HG03175 (cell line): ENCODE results near the gene TUBGCP2.

Source experiments
- ATAC-seq: cut with Tn5 transposase; IDR thresholded peaks from one replicate; pipeline ENCODE4 v1.9.1; 2021; ENCODE audit warnings: mild to moderate bottlenecking, moderate library complexity; ENCODE audit not compliant: unreplicated experiment

The TUBGCP2 gene

DNA sequence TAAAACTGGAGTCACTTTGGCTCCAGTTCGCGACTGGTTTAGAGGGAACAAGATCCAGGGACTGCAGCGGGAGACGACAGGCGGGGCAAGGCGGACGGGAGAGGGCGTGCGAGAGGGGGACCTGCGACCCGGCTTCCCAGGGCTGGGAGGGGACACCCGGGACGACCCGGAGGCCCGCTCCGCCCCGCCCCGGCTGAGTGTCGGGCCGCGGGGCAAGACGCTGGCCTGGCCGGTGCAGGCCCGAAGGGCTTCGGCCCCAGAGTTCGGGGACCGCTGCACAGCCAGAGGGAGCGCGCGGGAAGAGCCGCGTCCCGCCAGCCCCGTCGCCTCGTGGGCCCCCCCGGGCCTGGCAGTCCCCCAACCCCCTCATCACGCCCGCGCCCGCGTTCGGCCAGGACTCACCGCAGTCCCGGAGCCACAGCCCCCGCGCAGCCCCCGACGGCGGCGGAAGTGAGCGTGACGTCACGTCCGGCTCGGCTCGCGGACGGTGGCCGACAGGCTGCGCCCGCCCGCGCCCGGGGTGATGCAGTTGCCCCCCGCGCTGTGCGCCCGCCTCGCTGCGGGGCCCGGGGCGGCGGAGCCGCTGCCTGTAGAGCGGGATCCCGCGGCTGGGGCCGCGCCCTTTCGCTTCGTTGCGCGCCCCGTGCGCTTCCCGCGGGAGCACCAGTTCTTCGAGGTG, at the start of gene TUBGCP2, which contains the start of gene ZNF511:
TSS of gene TUBGCP2 (minus strand) at position 452 of the 679 bp plus-strand sequence. CDS start 5,931 bp downstream, outside the sequence.
TSS of gene ZNF511 (plus strand) at position 494 of the 679 bp plus-strand sequence. CDS start at position 524, 30 bp downstream.
- ATAC-seq: peak; percentile 78

DNA sequence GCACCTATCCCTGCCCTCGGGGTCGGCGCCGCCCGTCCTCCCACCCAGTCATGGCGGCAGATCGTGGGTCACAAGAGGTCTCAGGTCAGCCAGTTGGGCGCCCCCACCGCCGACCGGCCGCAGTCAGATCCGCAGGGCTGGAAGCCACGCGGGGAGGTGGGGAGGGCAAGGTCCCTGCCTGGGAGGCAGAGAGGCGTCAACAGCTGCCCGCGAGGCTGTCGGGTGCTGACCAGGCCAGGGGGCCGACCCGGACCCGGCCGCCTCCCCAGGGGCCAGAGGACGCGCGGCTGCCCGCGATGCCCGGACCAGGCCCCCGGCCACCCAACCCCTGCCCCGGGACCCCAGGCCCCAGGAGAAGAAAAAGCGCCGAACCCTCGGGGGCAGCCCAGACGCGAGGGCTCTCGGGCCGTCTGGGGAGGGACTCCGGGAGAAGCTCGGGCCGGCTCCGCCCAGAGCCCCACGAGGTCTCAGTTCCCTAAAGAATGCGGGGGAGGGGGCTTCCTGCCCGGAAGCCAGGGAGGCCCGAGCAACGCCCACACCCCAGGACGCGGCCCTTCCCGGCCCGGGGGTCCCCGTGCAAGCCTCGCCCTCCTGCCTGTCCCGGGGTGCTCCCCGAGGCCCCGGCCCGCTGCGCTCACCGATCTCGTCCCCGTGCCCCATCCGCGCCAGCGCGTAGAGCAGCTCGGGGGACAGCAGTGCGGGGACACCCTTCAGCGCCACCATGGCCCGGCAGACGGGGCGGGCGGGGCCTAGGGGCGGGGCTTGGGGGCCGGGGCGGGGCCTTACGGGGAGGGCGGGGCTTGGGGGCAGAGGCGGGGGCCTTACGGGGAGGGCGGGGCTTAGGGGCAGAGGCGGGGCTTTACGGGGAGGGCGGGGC, 48.9 kb upstream of the TUBGCP2 start, which contains the start of gene FUOM:
TSS of gene FUOM (minus strand) at position 735 of the 877 bp plus-strand sequence. CDS start at position 723, 12 bp downstream.
- ATAC-seq: peak; percentile 64

GRCh38 chr10:133356549-133357284, 48.0 kb upstream of the TUBGCP2 start:
- ATAC-seq: no peak

- ATAC-seq: no peak
These were observed 47.3 kb upstream of the TUBGCP2 start for GRCh38 chr10:133355991-133356390.

DNA sequence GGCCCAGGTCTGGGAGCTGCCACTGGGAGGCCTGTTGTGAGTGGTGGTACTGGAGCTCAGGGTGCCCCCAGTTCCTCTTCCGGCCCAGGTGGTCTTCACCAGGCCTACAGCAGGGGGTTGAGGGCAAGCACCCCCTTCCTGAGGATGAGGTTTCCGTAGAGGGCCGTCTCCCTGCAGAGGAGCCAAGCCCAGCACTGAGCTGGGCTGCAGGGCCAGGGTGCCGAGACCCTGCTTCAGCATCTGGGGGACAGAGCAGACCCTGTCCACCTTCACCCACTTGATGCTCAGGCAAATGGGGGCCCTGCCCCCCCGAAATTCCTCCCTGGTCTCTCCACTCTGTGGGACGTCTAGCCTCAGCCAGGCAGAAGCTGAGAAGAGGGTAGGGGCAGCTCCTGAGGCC, 46.6 kb upstream of the TUBGCP2 start:
- ATAC-seq: no peak

GRCh38 chr10:133354672-133355240, 46.1 kb upstream of the TUBGCP2 start:
- no peak for ATAC-seq

GRCh38 chr10:133353988-133354605, 45.4 kb upstream of the TUBGCP2 start:
- no peak for ATAC-seq

- ATAC-seq: no peak
These were observed 44.7 kb upstream of the TUBGCP2 start for GRCh38 chr10:133353202-133353959.

DNA sequence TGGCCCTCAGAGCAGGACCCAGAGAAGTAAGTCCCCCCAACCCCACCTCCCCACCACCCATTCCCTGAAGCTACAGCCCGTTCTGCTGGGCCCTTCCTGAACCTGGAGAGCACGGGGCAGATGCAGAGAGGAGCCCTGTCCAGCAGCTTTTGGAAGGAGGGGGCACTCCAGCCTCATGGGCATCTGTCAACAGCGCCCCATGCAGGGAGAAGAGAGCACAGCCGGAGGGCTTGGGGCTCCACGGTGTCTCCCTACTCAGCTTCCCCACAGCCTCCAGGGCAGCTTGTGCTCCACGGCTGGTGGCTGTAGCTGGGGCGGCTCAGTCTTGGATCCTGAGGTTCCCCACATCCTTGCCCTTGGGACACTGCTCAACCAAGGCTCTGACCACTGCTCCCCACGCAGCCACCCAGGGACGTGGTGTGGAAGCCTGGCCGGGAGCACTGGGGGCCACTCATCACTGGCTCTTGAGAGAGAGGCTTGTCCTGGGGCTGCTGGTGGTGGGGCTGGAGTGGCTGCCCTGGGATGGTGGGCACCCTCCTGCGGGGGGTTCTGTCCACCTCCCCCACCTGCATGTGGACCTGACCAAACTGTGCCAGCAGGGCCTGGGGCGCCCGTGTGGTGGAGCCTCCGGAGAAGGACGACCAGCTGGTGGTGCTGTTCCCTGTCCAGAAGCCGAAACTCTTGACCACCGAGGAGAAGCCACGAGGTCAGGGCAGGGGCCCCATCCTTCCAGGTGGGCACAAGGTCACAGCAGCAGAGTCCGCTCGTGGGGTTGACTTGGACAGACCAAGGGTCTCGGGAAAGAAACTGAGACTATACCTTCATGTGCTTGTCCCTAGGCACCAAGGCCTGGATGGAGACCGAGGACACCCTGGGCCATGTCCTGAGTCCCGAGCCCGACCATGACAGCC, 43.0 kb upstream of the TUBGCP2 start:
- no peak for ATAC-seq

DNA sequence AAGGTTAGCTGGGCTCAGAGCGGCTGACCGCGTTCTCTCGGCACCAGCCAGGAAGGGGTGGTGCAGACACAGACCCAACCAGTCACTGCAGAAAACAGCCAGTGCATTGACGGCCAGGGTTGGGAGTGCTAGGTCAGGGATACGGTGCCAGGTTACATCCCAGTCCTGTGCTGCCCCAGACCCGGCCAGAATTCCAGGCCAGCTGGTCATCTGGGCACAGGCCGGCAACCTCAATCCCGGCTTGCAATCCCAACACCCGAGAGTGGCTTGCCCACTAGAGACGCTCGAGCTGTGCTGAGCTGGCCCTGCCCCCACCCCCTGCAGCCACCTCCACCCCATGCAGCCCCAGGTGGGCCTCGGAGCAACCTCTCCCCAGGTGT, 42.3 kb upstream of the TUBGCP2 start:
- ATAC-seq: no peak

GRCh38 chr10:133350283-133350949, 41.7 kb upstream of the TUBGCP2 start:
- no peak for ATAC-seq

DNA sequence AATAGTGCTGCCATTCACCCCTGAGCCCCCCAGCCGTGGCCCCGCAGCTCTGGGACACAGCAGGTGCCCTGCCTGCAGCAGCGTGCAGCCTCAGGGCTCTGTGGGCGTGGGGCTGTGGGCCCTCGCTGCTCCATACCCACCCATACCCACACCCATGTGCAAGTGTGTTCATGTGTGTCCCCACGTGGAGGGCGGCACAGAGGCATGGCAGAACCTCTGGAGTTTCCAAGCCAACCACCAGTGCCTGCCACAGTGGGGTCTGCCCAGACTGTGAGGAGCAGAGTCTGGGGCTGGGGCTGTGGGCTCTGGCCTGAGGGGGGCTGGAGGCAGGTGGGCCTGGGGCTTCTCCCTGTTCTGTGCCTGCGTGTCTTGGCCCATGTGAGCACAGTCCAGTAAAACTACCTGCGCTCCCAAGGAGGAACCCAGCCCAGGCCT, 40.9 kb upstream of the TUBGCP2 start:
- ATAC-seq: no peak

- no peak for ATAC-seq
These were observed 40.5 kb upstream of the TUBGCP2 start for GRCh38 chr10:133349160-133349568.

GRCh38 chr10:133347710-133348517, 39.2 kb upstream of the TUBGCP2 start:
- no peak for ATAC-seq

DNA sequence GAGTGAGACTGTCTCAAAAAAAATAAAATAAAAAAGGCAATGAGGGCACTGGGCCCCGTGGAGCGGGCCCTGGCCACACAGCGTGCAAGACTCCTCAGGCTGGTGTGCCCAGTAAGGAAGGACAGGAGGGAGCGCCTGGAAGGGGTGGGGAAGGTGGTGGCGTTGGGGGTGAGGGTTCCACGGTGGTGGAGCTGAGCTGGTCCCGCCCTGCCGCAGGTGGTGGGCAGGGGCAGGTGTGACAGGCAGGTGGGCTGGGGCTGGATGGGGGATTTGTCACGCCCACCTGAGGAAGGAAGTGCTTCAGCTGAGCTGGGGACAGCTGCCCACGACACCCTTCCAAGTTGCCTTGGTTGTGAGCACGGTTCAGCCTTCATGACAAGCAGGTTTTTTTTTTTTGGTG, 37.7 kb upstream of the TUBGCP2 start:
- ATAC-seq: no peak

DNA sequence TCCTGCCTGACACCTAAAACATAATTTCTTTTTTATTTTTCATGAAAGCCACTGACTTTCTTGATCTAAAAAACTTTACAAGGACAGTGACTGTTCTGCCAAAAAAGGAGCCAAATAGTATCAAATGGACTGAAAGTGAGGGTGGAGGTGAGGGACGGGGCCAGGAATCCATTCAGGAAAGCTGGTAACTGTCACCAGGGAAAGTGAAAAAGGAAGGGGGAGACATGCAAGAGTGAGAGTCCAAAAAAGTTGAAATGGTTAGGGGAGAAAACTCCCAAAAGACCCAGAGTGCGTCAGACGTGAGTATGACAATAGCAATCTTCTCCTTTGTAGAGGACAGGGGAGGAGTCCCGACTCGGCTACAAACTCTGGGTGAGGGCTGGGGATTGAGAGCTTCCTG, 35.6 kb upstream of the TUBGCP2 start:
- ATAC-seq: no peak

DNA sequence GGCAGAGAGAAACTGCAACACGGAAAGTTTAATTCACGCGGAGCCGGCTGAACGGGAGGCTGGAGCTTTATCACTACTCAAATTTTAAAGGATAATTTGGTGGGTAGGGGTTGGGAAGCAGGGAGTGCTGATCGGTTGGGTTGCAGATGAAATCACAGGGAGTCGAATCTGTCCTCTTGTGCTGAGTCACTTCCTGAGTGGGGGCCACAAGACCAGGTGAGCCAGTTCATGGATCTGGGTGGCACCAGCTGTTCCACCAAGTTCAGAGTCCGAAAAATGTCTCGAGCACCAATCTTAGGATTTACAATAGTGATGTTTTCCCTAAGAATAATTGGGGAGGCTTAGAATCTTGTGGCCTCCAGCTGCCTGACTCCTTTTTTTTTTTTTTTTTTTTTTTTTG, 34.9 kb upstream of the TUBGCP2 start:
- ATAC-seq: no peak
